Muscle of arm (tissue), 12 donors: ENCODE results near the gene SLC15A1. TPM values are rescaled to one million over a fixed set of nuclear protein-coding genes. Genes with fewer than 3 reads are reported as not detected.
A peak's percentile ranks its signal among the peaks of the same experiment; 100 is the strongest.
"Not testable (repeated sequence)": the region's sequence is repeated elsewhere in the genome, so short reads cannot be mapped to it uniquely, and the experiment has no call there.

ENCODE experiments used
- DNase-seq: peaks from one replicate; pipeline ENCODE4 v3.0.0-alpha.2; 2013
- polyA plus RNA-seq, 12 donors: library from polyadenylated mRNA; unstranded; fragments of 120-200 nt; gene quantifications; one replicate each; pipeline ENCODE4 v1.2.1, GENCODE V29; 2013; ENCODE audit not compliant: insufficient read length in 12 of 12

SLC15A1 gene
- polyA plus RNA-seq, 12 donors = 0.05 to 31.5 (median 0.16) TPM; not detected in 3

- no peak for DNase-seq
These were observed 94.9 kb downstream of the SLC15A1 start for GRCh38 chr13:98657506-98658085.

GRCh38 chr13:98656223-98656622 is 96.2 kb downstream of the SLC15A1 start:
- DNase-seq = no peak

- peak; percentile 81 for DNase-seq
These were observed 98.9 kb downstream of the SLC15A1 start for GRCh38 chr13:98653463-98653985.

GRCh38 chr13:98652721-98653462 is 99.6 kb downstream of the SLC15A1 start:
- DNase-seq = no peak

- DNase-seq = peak; percentile 37
These were observed 100.2 kb downstream of the SLC15A1 start for GRCh38 chr13:98652276-98652675.

GRCh38 chr13:98651744-98652143 is 100.7 kb downstream of the SLC15A1 start:
- no peak for DNase-seq

- no peak for DNase-seq
These were observed 101.9 kb downstream of the SLC15A1 start for GRCh38 chr13:98650396-98651107.

- no peak for DNase-seq
These were observed 102.6 kb downstream of the SLC15A1 start for GRCh38 chr13:98649861-98650260.

- no peak for DNase-seq
These were observed 103.8 kb downstream of the SLC15A1 start for GRCh38 chr13:98648686-98649085.

GRCh38 chr13:98648141-98648540 is 104.3 kb downstream of the SLC15A1 start:
- DNase-seq = no peak

- DNase-seq = no peak
These were observed 105.4 kb downstream of the SLC15A1 start for GRCh38 chr13:98647121-98647520.

- DNase-seq = no peak
These were observed 109.0 kb downstream of the SLC15A1 start for GRCh38 chr13:98643479-98643878.

- DNase-seq = no peak
These were observed 111.4 kb downstream of the SLC15A1 start for GRCh38 chr13:98641075-98641474.

- DNase-seq = not testable (repeated sequence)
These were observed 112.7 kb downstream of the SLC15A1 start for GRCh38 chr13:98639785-98640184.

GRCh38 chr13:98638352-98638751 is 114.1 kb downstream of the SLC15A1 start:
- not testable (repeated sequence) for DNase-seq

Other genes with a start within 250 kb of the SLC15A1 start
- 100 to 1,000 TPM in 1 of 12 donors, 10 to 100 TPM in 10, not detected in 1; 41.5 to 115 (median 46.2) TPM for gene STK24, start 175.6 kb downstream of the SLC15A1 start, polyA plus RNA-seq
- gene DOCK9, start 225.4 kb upstream of the SLC15A1 start, polyA plus RNA-seq = 100 to 1,000 TPM in 7 of 12 donors, 10 to 100 TPM in 4, not detected in 1; 82.7 to 152 (median 108) TPM